Thyroid gland (tissue), 4 donors: ENCODE data around the gene MACROH2A1. TPM values are rescaled to one million over a fixed set of nuclear protein-coding genes. Genes with fewer than 3 reads are reported as not detected.

Experiments used
- DNase-seq, 2 donors: peaks; one replicate each; pipeline ENCODE4 v3.0.0-alpha.2; 2019
- H3K27ac ChIP-seq, 3 donors: fragments of 200-600 bp; sonication (generic); 1 replicate in 2 of 3; 2 replicates in 1 of 3; pipeline ENCODE4 v1.5.1; 2016 to 2019; ENCODE audit warnings: mild to moderate bottlenecking in 1 of 3, moderate library complexity in 1 of 3
- H3K27me3 ChIP-seq: fragments of 200-600 bp; sonication (generic); one replicate; pipeline ENCODE4 v1.5.1; 2019
- H3K36me3 ChIP-seq, 2 donors: fragments of 200-600 bp; sonication (generic); one replicate each; pipeline ENCODE4 v1.5.1; 2016 to 2019
- H3K4me1 ChIP-seq, 2 donors: fragments of 200-600 bp; sonication (generic); one replicate each; pipeline ENCODE4 v1.5.1; 2017 to 2019
- H3K4me3 ChIP-seq, 3 donors: fragments of 200-600 bp; sonication (generic); replicated peaks in 1 of 3; 1 replicate in 2 of 3; 2 replicates in 1 of 3; pipeline ENCODE4 v1.5.1; 2016; ENCODE audit warnings: mild to moderate bottlenecking in 1 of 3
- H3K9me3 ChIP-seq: fragments of 200-600 bp; sonication (generic); one replicate; pipeline ENCODE4 v1.5.1; 2017
- POLR2A ChIP-seq, 2 donors: fragments of 450-650 bp; IDR thresholded peaks; one replicate each; pipeline ENCODE4 v1.6.1; 2017; ENCODE audit warnings: antibody characterized with exemption in 2 of 2, mild to moderate bottlenecking in 2 of 2, moderate library complexity in 1 of 2
- WGBS, 2 donors: methylation state at CpG; one replicate each; pipeline ENCODE4 v1.1.5; 2017; 5-methylcytosine and 5-hydroxymethylcytosine counted together
- intact Hi-C: fragments of 100-400 bp; cut with DNase I; formaldehyde crosslinking; loops from one replicate; pipeline ENCODE4 v1.15.1; 2023
- total RNA-seq, 4 donors: library from RNA; depleted of rRNA; stranded (reverse); fragments of >200 nt; gene quantifications; one replicate each; pipeline ENCODE4 v1.2.3, GENCODE V29; 2016
- TF ChIP-seq, protein P1 (sequence below), 6 experiments: fragments of 200-600 bp in 3 of 6; fragments of 450-650 bp in 3 of 6; sonication (generic) in 3 of 6; IDR thresholded peaks; one replicate each; pipeline ENCODE4 v1.5.1; 2016 to 2019; ENCODE audit warnings: antibody characterized with exemption in 6 of 6, mild to moderate bottlenecking in 2 of 6, inconsistent platforms in 1 of 6, moderate library complexity in 1 of 6

MACROH2A1 gene
- total RNA-seq, 4 donors from 2014 or later: 149 to 242 (median 227) TPM

GRCh38 chr5:135343413-135343812, 55.6 kb downstream of the MACROH2A1 start:
- WGBS, 2 donors: 84 to 89% methylated on average over 9 to 10 of the region's 10 CpGs
- Histone ChIP-seq H3K36me3 (peaks cover 50 to 63% of the 10 kb centered on the region in 2 donors), H3K27ac (no peak overlapping the region), H3K4me1 (no peaks in the 10 kb centered on the region), H3K27me3 (no peaks in the 10 kb centered on the region), H3K9me3 (no peaks in the 10 kb centered on the region), H3K4me3 (no peak overlapping the region)
- intact Hi-C loops: no loop called here
- TF ChIP-seq, protein P1, sequence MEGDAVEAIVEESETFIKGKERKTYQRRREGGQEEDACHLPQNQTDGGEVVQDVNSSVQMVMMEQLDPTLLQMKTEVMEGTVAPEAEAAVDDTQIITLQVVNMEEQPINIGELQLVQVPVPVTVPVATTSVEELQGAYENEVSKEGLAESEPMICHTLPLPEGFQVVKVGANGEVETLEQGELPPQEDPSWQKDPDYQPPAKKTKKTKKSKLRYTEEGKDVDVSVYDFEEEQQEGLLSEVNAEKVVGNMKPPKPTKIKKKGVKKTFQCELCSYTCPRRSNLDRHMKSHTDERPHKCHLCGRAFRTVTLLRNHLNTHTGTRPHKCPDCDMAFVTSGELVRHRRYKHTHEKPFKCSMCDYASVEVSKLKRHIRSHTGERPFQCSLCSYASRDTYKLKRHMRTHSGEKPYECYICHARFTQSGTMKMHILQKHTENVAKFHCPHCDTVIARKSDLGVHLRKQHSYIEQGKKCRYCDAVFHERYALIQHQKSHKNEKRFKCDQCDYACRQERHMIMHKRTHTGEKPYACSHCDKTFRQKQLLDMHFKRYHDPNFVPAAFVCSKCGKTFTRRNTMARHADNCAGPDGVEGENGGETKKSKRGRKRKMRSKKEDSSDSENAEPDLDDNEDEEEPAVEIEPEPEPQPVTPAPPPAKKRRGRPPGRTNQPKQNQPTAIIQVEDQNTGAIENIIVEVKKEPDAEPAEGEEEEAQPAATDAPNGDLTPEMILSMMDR (IDR thresholded peaks at IDR 0.05): no peak
- no peak for DNase-seq

DNA sequence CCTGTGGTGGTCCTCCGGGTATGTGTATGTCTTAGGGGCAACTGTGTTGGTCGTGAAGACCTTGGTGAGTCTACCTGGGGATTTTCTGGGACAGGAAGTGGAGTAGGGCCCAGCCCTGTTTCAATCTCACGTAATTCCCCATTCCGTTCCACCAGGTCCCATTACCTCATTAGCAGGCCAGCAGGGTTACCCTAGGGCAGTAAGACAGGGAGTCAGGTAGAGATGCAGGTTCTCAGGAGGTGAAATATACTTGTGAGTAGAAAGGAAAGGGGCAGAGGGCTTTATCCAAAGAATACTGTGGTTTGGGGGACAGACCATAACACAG, 56.5 kb downstream of the MACROH2A1 start:
- Histone ChIP-seq H3K4me1 (no peaks in the 10 kb centered on the region), H3K36me3 (peaks cover 55 to 70% of the 10 kb centered on the region in 2 donors), H3K27ac (no peak overlapping the region), H3K9me3 (no peaks in the 10 kb centered on the region), H3K27me3 (no peaks in the 10 kb centered on the region), H3K4me3 (no peak overlapping the region)
- intact Hi-C loops: no loop called here
- TF ChIP-seq, protein P1 (IDR thresholded peaks at IDR 0.05): no peak
- TF ChIP-seq POLR2A (IDR thresholded peaks at IDR 0.05): no peak
- 93 to 95% methylated on average over 4 of the region's 4 CpGs for WGBS, 2 donors
- DNase-seq: no peak

DNA sequence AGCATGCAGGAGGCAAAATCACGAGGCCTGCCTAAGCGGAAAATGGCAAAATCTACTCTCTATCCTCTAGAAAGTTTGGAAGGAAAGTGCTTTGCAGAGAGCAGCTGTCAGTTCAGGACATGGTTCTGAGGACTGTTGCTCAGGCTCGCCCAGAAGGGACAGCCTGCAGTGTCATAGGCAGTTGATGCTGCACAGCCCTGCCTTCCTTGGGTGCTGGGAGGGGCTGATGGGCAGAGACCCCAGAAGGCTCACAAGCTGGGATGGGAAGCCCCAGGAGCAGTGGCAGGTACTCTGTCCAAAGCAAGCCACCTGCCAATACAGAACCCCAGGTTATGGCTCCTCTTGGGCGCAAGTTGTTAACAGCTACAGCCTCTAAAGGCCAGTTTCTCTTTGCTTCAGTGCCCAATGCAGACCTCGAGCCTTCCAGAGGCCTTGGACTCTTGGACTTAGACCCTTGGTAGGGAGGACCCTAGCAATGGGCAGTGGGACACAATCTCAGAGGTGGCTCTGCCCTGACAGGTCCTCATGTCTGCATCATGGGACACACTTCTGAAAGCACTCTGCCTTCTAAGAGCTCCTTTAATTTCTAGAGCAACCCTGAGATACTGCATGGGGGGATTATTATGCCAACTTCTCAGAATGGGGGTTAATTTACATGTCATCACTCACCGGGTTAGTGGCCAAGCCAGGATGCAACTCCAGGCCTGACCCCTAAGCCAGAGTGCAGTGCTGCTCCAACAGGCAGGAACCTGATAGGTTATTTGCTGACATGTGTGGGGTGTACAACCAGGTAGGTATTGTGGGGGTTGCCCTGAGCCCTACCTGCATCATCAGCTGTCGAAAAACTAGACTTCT, 57.1 kb downstream of the MACROH2A1 start:
- H3K27ac ChIP-seq: no peak overlapping the region
- no peak for TF ChIP-seq POLR2A (IDR thresholded peaks at IDR 0.05)
- H3K27me3 ChIP-seq: no peaks in the 10 kb centered on the region
- WGBS, 2 donors: 90 to 94% methylated on average over 5 to 6 of the region's 7 CpGs
- intact Hi-C loops: no loop called here
- H3K9me3 ChIP-seq: no peaks in the 10 kb centered on the region
- DNase-seq: no peak
- H3K36me3 ChIP-seq: peaks cover 55 to 74% of the 10 kb centered on the region in 2 donors
- no peaks in the 10 kb centered on the region for H3K4me1 ChIP-seq
- no peak overlapping the region for H3K4me3 ChIP-seq

- H3K27ac ChIP-seq: no peak overlapping the region
- peaks cover 55 to 74% of the 10 kb centered on the region in 2 donors for H3K36me3 ChIP-seq
- 93 to 95% methylated on average over 5 of the region's 5 CpGs for WGBS, 2 donors
- H3K27me3 ChIP-seq: no peaks in the 10 kb centered on the region
- no peaks in the 10 kb centered on the region for H3K9me3 ChIP-seq
- TF ChIP-seq POLR2A (IDR thresholded peaks at IDR 0.05): no peak
- TF ChIP-seq, protein P1 (IDR thresholded peaks at IDR 0.05): no peak
- DNase-seq: no peak
- H3K4me1 ChIP-seq: peaks cover under 1 to 1% of the 10 kb centered on the region in 2 donors
- no peak overlapping the region for H3K4me3 ChIP-seq
- intact Hi-C loops: no loop called here
Observed at GRCh38 chr5:135341016-135341666, 57.9 kb downstream of the MACROH2A1 start.

- no peaks in the 10 kb centered on the region for H3K9me3 ChIP-seq
- peaks cover 55 to 74% of the 10 kb centered on the region in 2 donors for H3K36me3 ChIP-seq
- intact Hi-C loops: no loop called here
- no peaks in the 10 kb centered on the region for H3K27me3 ChIP-seq
- peaks cover 6 to 7% of the 10 kb centered on the region in 2 donors for H3K4me1 ChIP-seq
- TF ChIP-seq, protein P1 (IDR thresholded peaks at IDR 0.05): no peak
- no peak for TF ChIP-seq POLR2A (IDR thresholded peaks at IDR 0.05)
- WGBS, 2 donors: 87 to 89% methylated on average over 2 of the region's 2 CpGs
- H3K4me3 ChIP-seq: no peak overlapping the region
- DNase-seq: no peak
- no peak overlapping the region for H3K27ac ChIP-seq
Observed at GRCh38 chr5:135340568-135340967, 58.5 kb downstream of the MACROH2A1 start.
